Mesenchymal stem cell (in vitro differentiated cells and primary cell): Measurements from ENCODE around the gene CDHR3.

ENCODE experiments used
- DNase-seq: peaks from one replicate; pipeline ENCODE4 v3.0.0-alpha.2; 2013
- H2AFZ ChIP-seq: one replicate; pipeline ENCODE4 v1.6.1; 2013; ENCODE audit warnings: low read depth, mild to moderate bottlenecking, control low read depth, inconsistent platforms, low read length, moderate library complexity
- H2AK5ac ChIP-seq: 2 replicates; pipeline ENCODE4 v1.6.1; 2013; ENCODE audit warnings: low read length, moderate library complexity, mild to moderate bottlenecking, inconsistent platforms; ENCODE audit not compliant: severe bottlenecking
- H2BK120ac ChIP-seq: one replicate; pipeline ENCODE4 v1.6.1; 2013; ENCODE audit warnings: low read depth, mild to moderate bottlenecking, inconsistent platforms, low read length, moderate library complexity
- H2BK12ac ChIP-seq, 2 experiments: one replicate each; pipeline ENCODE4 v1.6.1; 2013; ENCODE audit warnings: inconsistent platforms in 2 of 2, low read length in 2 of 2, mild to moderate bottlenecking in 2 of 2, moderate library complexity in 2 of 2, control low read depth in 1 of 2
- H2BK15ac ChIP-seq: one replicate; pipeline ENCODE4 v1.6.1; 2013; ENCODE audit warnings: mild to moderate bottlenecking, low read depth, inconsistent platforms; ENCODE audit not compliant: poor library complexity, severe bottlenecking
- H2BK5ac ChIP-seq: 2 replicates; pipeline ENCODE4 v1.6.1; 2013; ENCODE audit warnings: low read depth, mild to moderate bottlenecking, low read length, control low read depth, inconsistent platforms; ENCODE audit not compliant: poor library complexity, severe bottlenecking
- H3K14ac ChIP-seq, 2 experiments: one replicate each; pipeline ENCODE4 v1.6.1; 2013; ENCODE audit warnings: inconsistent platforms in 2 of 2, low read length in 2 of 2, control low read depth in 1 of 2, mild to moderate bottlenecking in 1 of 2, moderate library complexity in 1 of 2
- H3K18ac ChIP-seq, 2 experiments: one replicate each; pipeline ENCODE4 v1.6.1; 2013; ENCODE audit warnings: inconsistent platforms in 2 of 2, low read length in 2 of 2, control low read depth in 1 of 2, low read depth in 1 of 2, mild to moderate bottlenecking in 1 of 2
- H3K23ac ChIP-seq, 2 experiments: one replicate each; pipeline ENCODE4 v1.6.1; 2013; ENCODE audit warnings: inconsistent platforms in 2 of 2, low read length in 2 of 2, mild to moderate bottlenecking in 2 of 2, moderate library complexity in 2 of 2, control low read depth in 1 of 2
- H3K27ac ChIP-seq: 2 replicates; pipeline ENCODE4 v1.5.1; 2013; ENCODE audit warnings: mild to moderate bottlenecking, moderate library complexity, low read length, control low read depth, inconsistent platforms; ENCODE audit not compliant: poor library complexity, severe bottlenecking
- H3K27me3 ChIP-seq, 2 experiments: 2 replicates each; pipeline versions ENCODE4 v1.6.1 to v1.7.0; 2013; ENCODE audit warnings: low read length in 2 of 2, mild to moderate bottlenecking in 2 of 2, moderate library complexity in 2 of 2, control low read depth in 1 of 2, inconsistent platforms in 1 of 2; ENCODE audit not compliant: control insufficient read depth in 1 of 2, insufficient read depth in 1 of 2
- H3K36me3 ChIP-seq, 2 experiments: 2 replicates each; pipeline versions ENCODE4 v1.6.1 to v1.7.0; 2013; ENCODE audit warnings: low read length in 2 of 2, control low read depth in 1 of 2, inconsistent platforms in 1 of 2, low read depth in 1 of 2, mild to moderate bottlenecking in 1 of 2; ENCODE audit not compliant: insufficient read depth in 2 of 2, control insufficient read depth in 1 of 2
- H3K4ac ChIP-seq, 2 experiments: one replicate each; pipeline ENCODE4 v1.6.1; 2013; ENCODE audit warnings: inconsistent platforms in 2 of 2, low read length in 2 of 2, mild to moderate bottlenecking in 2 of 2, moderate library complexity in 2 of 2, control low read depth in 1 of 2, low read depth in 1 of 2
- H3K4me1 ChIP-seq: 2 replicates; pipeline ENCODE4 v1.6.1; 2013; ENCODE audit warnings: low read depth, low read length, control low read depth; ENCODE audit not compliant: control insufficient read depth, insufficient read depth
- H3K4me2 ChIP-seq: 2 replicates; pipeline ENCODE4 v1.6.1; 2013; ENCODE audit warnings: low read length, mild to moderate bottlenecking, inconsistent platforms; ENCODE audit not compliant: poor library complexity, severe bottlenecking
- H3K4me3 ChIP-seq, 2 experiments: 2 replicates each; pipeline versions ENCODE4 v1.5.1 to v1.7.0; 2013; ENCODE audit warnings: low read length in 2 of 2, mild to moderate bottlenecking in 2 of 2, control low read depth in 1 of 2, low read depth in 1 of 2; ENCODE audit not compliant: insufficient read depth in 1 of 2
- H3K79me1 ChIP-seq: replicated peaks from 2 replicates; pipeline ENCODE4 v1.6.1; 2013; ENCODE audit warnings: mild to moderate bottlenecking, control low read depth, low read length, inconsistent platforms; ENCODE audit not compliant: poor library complexity, severe bottlenecking
- H3K9ac ChIP-seq: 2 replicates; pipeline ENCODE4 v1.7.0; 2013; ENCODE audit warnings: mild to moderate bottlenecking, low read length, moderate library complexity
- H3K9me3 ChIP-seq: 2 replicates; pipeline ENCODE4 v1.7.0; 2013; ENCODE audit warnings: mild to moderate bottlenecking, low read length; ENCODE audit not compliant: control insufficient read depth
- H4K8ac ChIP-seq: one replicate; pipeline ENCODE4 v1.6.1; 2013; ENCODE audit warnings: inconsistent platforms, mild to moderate bottlenecking, low read length, moderate library complexity
- H4K91ac ChIP-seq: one replicate; pipeline ENCODE4 v1.6.1; 2013; ENCODE audit warnings: mild to moderate bottlenecking, low read length, inconsistent platforms
- WGBS: methylation state at CpG from one replicate; pipeline ENCODE4 v1.1.7; 2013; ENCODE audit warnings: mixed read lengths; 5-methylcytosine and 5-hydroxymethylcytosine counted together

The CDHR3 gene

GRCh38 chr7:106026101-106026500 lies 63.0 kb downstream of the CDHR3 start:
- Histone ChIP-seq H2BK120ac (no peak overlapping the region), H3K4me2 (no peak overlapping the region), H3K18ac (no peak overlapping the region), H4K91ac (no peak overlapping the region), H3K27me3 (peaks cover 0 to 12% of the 10 kb centered on the region in 2 experiments), H3K23ac (no peak overlapping the region), H3K9me3 (no peaks in the 10 kb centered on the region), H2AFZ (no peak overlapping the region), H2AK5ac (no peak overlapping the region), H3K4ac (no peak overlapping the region), H3K36me3 (no peaks in the 10 kb centered on the region), H2BK5ac (no peak overlapping the region), H3K4me1 (peaks cover 5% of the 10 kb centered on the region), H3K27ac (no peak overlapping the region), H3K14ac (no peak overlapping the region), H3K79me1 (no peaks in the 10 kb centered on the region), H2BK12ac (no peak overlapping the region), H3K9ac (no peak overlapping the region), H3K4me3 (no peak overlapping the region), H2BK15ac (no peak overlapping the region), H4K8ac (no peak overlapping the region)
- no peak for DNase-seq
- WGBS: 93% methylated on average over 2 of the region's 2 CpGs

GRCh38 chr7:106029451-106029850 lies 66.4 kb downstream of the CDHR3 start:
- H3K27me3 ChIP-seq: peaks cover 0 to 28% of the 10 kb centered on the region in 2 experiments
- H3K18ac ChIP-seq: no peak overlapping the region
- no peak for DNase-seq
- no peak overlapping the region for H2BK5ac ChIP-seq
- 64% methylated on average over 1 of the region's 1 CpG for WGBS
- no peak overlapping the region for H2BK12ac ChIP-seq
- H4K91ac ChIP-seq: no peak overlapping the region
- H2AFZ ChIP-seq: no peak overlapping the region
- H2BK15ac ChIP-seq: no peak overlapping the region
- no peak overlapping the region for H3K14ac ChIP-seq
- no peaks in the 10 kb centered on the region for H3K36me3 ChIP-seq
- H3K4me3 ChIP-seq: no peak overlapping the region
- no peak overlapping the region for H3K4me2 ChIP-seq
- no peak overlapping the region for H3K4ac ChIP-seq
- H3K23ac ChIP-seq: no peak overlapping the region
- no peak overlapping the region for H3K9ac ChIP-seq
- H3K79me1 ChIP-seq: no peaks in the 10 kb centered on the region
- no peak overlapping the region for H2BK120ac ChIP-seq
- H2AK5ac ChIP-seq: no peak overlapping the region
- H4K8ac ChIP-seq: no peak overlapping the region
- H3K4me1 ChIP-seq: no peaks in the 10 kb centered on the region
- no peak overlapping the region for H3K27ac ChIP-seq
- peaks cover 10% of the 10 kb centered on the region for H3K9me3 ChIP-seq

GRCh38 chr7:106029941-106030340 lies 66.9 kb downstream of the CDHR3 start:
- WGBS: 95% methylated on average over 2 of the region's 2 CpGs
- Histone ChIP-seq H2AFZ (no peak overlapping the region), H2AK5ac (no peak overlapping the region), H3K36me3 (no peaks in the 10 kb centered on the region), H4K8ac (no peak overlapping the region), H3K79me1 (no peaks in the 10 kb centered on the region), H3K18ac (no peak overlapping the region), H2BK5ac (no peak overlapping the region), H3K4me2 (no peak overlapping the region), H3K9me3 (peaks cover 10% of the 10 kb centered on the region), H3K14ac (peak overlapping the region in 1 of 2 experiments; percentile 1), H2BK15ac (no peak overlapping the region), H4K91ac (no peak overlapping the region), H3K23ac (no peak overlapping the region), H3K4ac (no peak overlapping the region), H3K4me3 (no peak overlapping the region), H3K4me1 (no peaks in the 10 kb centered on the region), H3K27me3 (peaks cover 0 to 28% of the 10 kb centered on the region in 2 experiments), H2BK120ac (no peak overlapping the region), H2BK12ac (no peak overlapping the region), H3K9ac (no peak overlapping the region), H3K27ac (no peak overlapping the region)
- no peak for DNase-seq

- Histone ChIP-seq H3K4me2 (no peak overlapping the region), H3K4ac (no peak overlapping the region), H4K8ac (no peak overlapping the region), H3K27me3 (peaks cover 0 to 28% of the 10 kb centered on the region in 2 experiments), H3K14ac (no peak overlapping the region), H4K91ac (no peak overlapping the region), H2BK15ac (no peak overlapping the region), H3K9ac (no peak overlapping the region), H3K9me3 (peaks cover 15% of the 10 kb centered on the region), H2BK5ac (no peak overlapping the region), H3K23ac (no peak overlapping the region), H2AFZ (no peak overlapping the region), H3K27ac (no peak overlapping the region), H3K4me1 (no peaks in the 10 kb centered on the region), H2BK120ac (no peak overlapping the region), H3K79me1 (no peaks in the 10 kb centered on the region), H3K18ac (no peak overlapping the region), H3K4me3 (no peak overlapping the region), H2BK12ac (no peak overlapping the region), H2AK5ac (no peak overlapping the region), H3K36me3 (no peaks in the 10 kb centered on the region)
- 77% methylated on average over 8 of the region's 10 CpGs for WGBS
- no peak for DNase-seq
Measured at GRCh38 chr7:106031300-106032035, 68.4 kb downstream of the CDHR3 start.
